Measurements from ENCODE around the gene GIMAP2. TPM values are rescaled to one million over a fixed set of nuclear protein-coding genes. Genes with fewer than 3 reads are reported as not detected.

GIMAP2 gene
- total and polyA plus RNA-seq, 9 of the 15 experiments (the other 6 are each of a cell fraction or from before 2014, with no cell fraction given), result 0.37 to 1.8 (median 1.2) TPM

DNA sequence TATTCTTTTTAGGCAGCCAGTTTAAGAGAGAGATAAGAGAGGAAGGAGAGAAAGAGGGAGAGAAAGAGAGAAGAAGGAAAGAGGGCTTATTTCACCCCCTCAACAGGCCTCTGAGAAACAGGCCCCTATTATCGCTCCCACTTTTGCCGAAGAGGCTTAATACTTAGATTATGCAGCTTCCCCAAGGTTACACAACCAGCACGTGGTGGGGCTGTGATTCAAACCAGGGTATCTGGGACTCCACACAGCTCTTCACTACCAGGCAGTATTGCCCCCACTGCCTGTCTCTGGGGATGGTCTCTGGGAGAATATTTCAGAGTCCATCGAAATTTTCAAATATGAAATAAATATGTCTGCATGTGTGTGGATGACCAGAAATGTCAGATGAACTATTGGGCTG is 33.9 kb downstream of the GIMAP2 start:
- FAIRE-seq, result no peak
- Histone ChIP-seq H3K9me1 (ENCODE audit: control insufficient read depth, insufficient read depth, low read length) (no peaks in the 10 kb centered on the region), H2AFZ (ENCODE audit: low read depth, low read length) (no peak overlapping the region), H3K4me2 (ENCODE audit: insufficient read depth, low read length) (no peak overlapping the region), H3K4me1 (replicated peaks in 1 of 2; ENCODE audit: control insufficient read depth in 2 of 2, insufficient read depth in 2 of 2, low read length in 2 of 2) (peaks cover 0 to 8% of the 10 kb centered on the region in 2 experiments; a peak in 1 of 5 replicates), H3K36me3 (ENCODE audit: control insufficient read depth, insufficient read depth, low read length) (no peaks in the 10 kb centered on the region), H3K27ac (ENCODE audit: extremely low read depth, low read depth, low read length) (no peak overlapping the region), H3K9ac (ENCODE audit: insufficient read depth in 1 of 2, low read depth in 2 of 2, low read length in 2 of 2) (no peak overlapping the region), H4K20me1 (replicated peaks; ENCODE audit: control insufficient read depth, insufficient read depth, low read length) (no peaks in the 10 kb centered on the region), H3K9me3 (replicated peaks; ENCODE audit: control insufficient read depth, insufficient read depth, low read depth, low read length) (no peaks in the 10 kb centered on the region), H3K27me3 (ENCODE audit: control insufficient read depth in 2 of 2, insufficient read depth in 2 of 2, low read length in 2 of 2) (peaks cover 38 to 49% of the 10 kb centered on the region in 2 experiments), H3K4me3 (no peak overlapping the region), H3K79me2 (ENCODE audit: control insufficient read depth, insufficient read depth, low read length) (no peaks in the 10 kb centered on the region)
- in situ Hi-C loops (cut with MboI) (no loop called here), intact Hi-C loops (cut with micrococcal nuclease) (no loop called here)
- ChIA-PET POLR2A (no interaction called here), CTCF (ENCODE audit: low intra/inter-chr PET ratio) (no interaction called here)
- BruUV-seq (replicated peaks), result no TSS peak
- no peak for DNase-seq (ENCODE audit: extremely low read depth in 1 of 4, low spot score in 3 of 4)
- TF ChIP-seq ESRRA (IDR thresholded peaks at IDR 0.05; ENCODE audit: borderline replicate concordance, low read depth) (no peak), HMG20B (CRISPR knock-in tag; IDR thresholded peaks at IDR 0.05) (no peak), RAD21 (CRISPR knock-in tag; conservative IDR thresholded peaks at IDR 0.05 in 1 of 2, IDR thresholded peaks at IDR 0.05 in 1 of 2) (no peak), JUNB (CRISPR knock-in tag; conservative IDR thresholded peaks at IDR 0.05) (no peak), ERF (CRISPR knock-in tag; IDR thresholded peaks at IDR 0.05) (no peak), KHSRP (IDR thresholded peaks at IDR 0.05) (no peak)
- TF ChIP-seq, protein P1, sequence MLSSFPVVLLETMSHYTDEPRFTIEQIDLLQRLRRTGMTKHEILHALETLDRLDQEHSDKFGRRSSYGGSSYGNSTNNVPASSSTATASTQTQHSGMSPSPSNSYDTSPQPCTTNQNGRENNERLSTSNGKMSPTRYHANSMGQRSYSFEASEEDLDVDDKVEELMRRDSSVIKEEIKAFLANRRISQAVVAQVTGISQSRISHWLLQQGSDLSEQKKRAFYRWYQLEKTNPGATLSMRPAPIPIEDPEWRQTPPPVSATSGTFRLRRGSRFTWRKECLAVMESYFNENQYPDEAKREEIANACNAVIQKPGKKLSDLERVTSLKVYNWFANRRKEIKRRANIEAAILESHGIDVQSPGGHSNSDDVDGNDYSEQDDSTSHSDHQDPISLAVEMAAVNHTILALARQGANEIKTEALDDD (IDR thresholded peaks at IDR 0.05), result no peak
- TF ChIP-seq, protein P2, sequence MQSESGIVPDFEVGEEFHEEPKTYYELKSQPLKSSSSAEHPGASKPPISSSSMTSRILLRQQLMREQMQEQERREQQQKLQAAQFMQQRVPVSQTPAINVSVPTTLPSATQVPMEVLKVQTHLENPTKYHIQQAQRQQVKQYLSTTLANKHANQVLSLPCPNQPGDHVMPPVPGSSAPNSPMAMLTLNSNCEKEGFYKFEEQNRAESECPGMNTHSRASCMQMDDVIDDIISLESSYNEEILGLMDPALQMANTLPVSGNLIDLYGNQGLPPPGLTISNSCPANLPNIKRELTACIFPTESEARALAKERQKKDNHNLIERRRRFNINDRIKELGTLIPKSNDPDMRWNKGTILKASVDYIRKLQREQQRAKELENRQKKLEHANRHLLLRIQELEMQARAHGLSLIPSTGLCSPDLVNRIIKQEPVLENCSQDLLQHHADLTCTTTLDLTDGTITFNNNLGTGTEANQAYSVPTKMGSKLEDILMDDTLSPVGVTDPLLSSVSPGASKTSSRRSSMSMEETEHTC (IDR thresholded peaks at IDR 0.05), result no peak
- ATAC-seq, result no peak
- 1% methylated on average over 4 of the region's 4 CpGs for WGBS (ENCODE audit: insufficient coverage, low coverage, missing lambda C conversion rate)

All from K562 (cell line).